ENCODE data around the gene RNF138. TPM values are rescaled to one million over a fixed set of nuclear protein-coding genes. Genes with fewer than 3 reads are reported as not detected.

Gene RNF138
- polyA plus RNA-seq, 3 donors, result 62.8 to 70.5 (median 67.1) TPM

- Mint-ChIP-seq H3K4me3 (no peak overlapping the region), H3K4me1 (no peaks in the 10 kb centered on the region), H3K27ac (no peak overlapping the region), H3K36me3 (peaks cover 39 to 67% of the 10 kb centered on the region in 2 donors), H3K27me3 (ENCODE audit: low read depth in 3 of 3) (no peaks in the 10 kb centered on the region), H3K9me3 (no peaks in the 10 kb centered on the region)
- Histone ChIP-seq H3K36me3 (replicated peaks in 1 of 2; ENCODE audit: control insufficient read depth in 1 of 2, insufficient read depth in 2 of 2, low read length in 2 of 2) (peaks cover 8 to 29% of the 10 kb centered on the region in 2 donors), H4K20me1 (ENCODE audit: insufficient read depth, low read length) (peaks cover 5% of the 10 kb centered on the region), H3K4me3 (replicated peaks in 1 of 3; ENCODE audit: low read depth in 2 of 3, low read length in 3 of 3) (no peak overlapping the region), H3K79me2 (ENCODE audit: insufficient read depth, low read length) (no peaks in the 10 kb centered on the region), H3K27me3 (ENCODE audit: control insufficient read depth in 2 of 2, insufficient read depth in 2 of 2, low read length in 2 of 2) (no peaks in the 10 kb centered on the region), H3K9ac (ENCODE audit: insufficient read depth, low read length, poor library complexity, severe bottlenecking) (no peak overlapping the region), H3K9me3 (replicated peaks in 1 of 2; ENCODE audit: control insufficient read depth in 1 of 2, insufficient read depth in 1 of 2, low read length in 2 of 2) (no peaks in the 10 kb centered on the region), H3K4me2 (replicated peaks; ENCODE audit: extremely low read depth, low read length, poor library complexity, severe bottlenecking) (no peak overlapping the region), H2AFZ (ENCODE audit: insufficient read depth, low read depth, low read length, poor library complexity, severe bottlenecking) (no peak overlapping the region), H3K4me1 (ENCODE audit: control insufficient read depth in 1 of 2, insufficient read depth in 2 of 2, low read length in 2 of 2) (no peaks in the 10 kb centered on the region), H3K27ac (ENCODE audit: low read depth in 1 of 2, low read length in 2 of 2) (no peak overlapping the region)
- TF ChIP-seq, protein P1, sequence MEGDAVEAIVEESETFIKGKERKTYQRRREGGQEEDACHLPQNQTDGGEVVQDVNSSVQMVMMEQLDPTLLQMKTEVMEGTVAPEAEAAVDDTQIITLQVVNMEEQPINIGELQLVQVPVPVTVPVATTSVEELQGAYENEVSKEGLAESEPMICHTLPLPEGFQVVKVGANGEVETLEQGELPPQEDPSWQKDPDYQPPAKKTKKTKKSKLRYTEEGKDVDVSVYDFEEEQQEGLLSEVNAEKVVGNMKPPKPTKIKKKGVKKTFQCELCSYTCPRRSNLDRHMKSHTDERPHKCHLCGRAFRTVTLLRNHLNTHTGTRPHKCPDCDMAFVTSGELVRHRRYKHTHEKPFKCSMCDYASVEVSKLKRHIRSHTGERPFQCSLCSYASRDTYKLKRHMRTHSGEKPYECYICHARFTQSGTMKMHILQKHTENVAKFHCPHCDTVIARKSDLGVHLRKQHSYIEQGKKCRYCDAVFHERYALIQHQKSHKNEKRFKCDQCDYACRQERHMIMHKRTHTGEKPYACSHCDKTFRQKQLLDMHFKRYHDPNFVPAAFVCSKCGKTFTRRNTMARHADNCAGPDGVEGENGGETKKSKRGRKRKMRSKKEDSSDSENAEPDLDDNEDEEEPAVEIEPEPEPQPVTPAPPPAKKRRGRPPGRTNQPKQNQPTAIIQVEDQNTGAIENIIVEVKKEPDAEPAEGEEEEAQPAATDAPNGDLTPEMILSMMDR (IDR thresholded peaks at IDR 0.05), result no peak
- DNase-seq, result no peak
- no CpG with 5 or more reads among the region's 3 CpGs for WGBS (ENCODE audit: insufficient coverage)
- intact Hi-C loops (cut with micrococcal nuclease), result no loop called here
Measured at GRCh38 chr18:32056613-32057358, 34.9 kb upstream of the RNF138 start.

GRCh38 chr18:32057624-32058165 is 34.0 kb upstream of the RNF138 start:
- Mint-ChIP-seq H3K9me3 (no peaks in the 10 kb centered on the region), H3K4me3 (no peak overlapping the region), H3K4me1 (no peaks in the 10 kb centered on the region), H3K27ac (no peak overlapping the region), H3K27me3 (ENCODE audit: low read depth in 3 of 3) (no peaks in the 10 kb centered on the region), H3K36me3 (peaks cover 39 to 59% of the 10 kb centered on the region in 2 donors)
- no peak overlapping the region for H3K27ac ChIP-seq (ENCODE audit: low read depth in 1 of 2, low read length in 2 of 2)
- intact Hi-C loops (cut with micrococcal nuclease), result no loop called here
- no peak overlapping the region for H2AFZ ChIP-seq (ENCODE audit: insufficient read depth, low read depth, low read length, poor library complexity, severe bottlenecking)
- TF ChIP-seq, protein P1 (IDR thresholded peaks at IDR 0.05), result no peak
- no peaks in the 10 kb centered on the region for H3K4me1 ChIP-seq (ENCODE audit: control insufficient read depth in 1 of 2, insufficient read depth in 2 of 2, low read length in 2 of 2)
- no peaks in the 10 kb centered on the region for H3K9me3 ChIP-seq (replicated peaks in 1 of 2; ENCODE audit: control insufficient read depth in 1 of 2, insufficient read depth in 1 of 2, low read length in 2 of 2)
- peaks cover 8 to 31% of the 10 kb centered on the region in 2 donors for H3K36me3 ChIP-seq (replicated peaks in 1 of 2; ENCODE audit: control insufficient read depth in 1 of 2, insufficient read depth in 2 of 2, low read length in 2 of 2)
- H3K79me2 ChIP-seq (ENCODE audit: insufficient read depth, low read length), result no peaks in the 10 kb centered on the region
- no peak overlapping the region for H3K4me2 ChIP-seq (replicated peaks; ENCODE audit: extremely low read depth, low read length, poor library complexity, severe bottlenecking)
- H3K27me3 ChIP-seq (ENCODE audit: control insufficient read depth in 2 of 2, insufficient read depth in 2 of 2, low read length in 2 of 2), result no peaks in the 10 kb centered on the region
- H4K20me1 ChIP-seq (ENCODE audit: insufficient read depth, low read length), result peaks cover 5% of the 10 kb centered on the region
- H3K4me3 ChIP-seq (replicated peaks in 1 of 3; ENCODE audit: low read depth in 2 of 3, low read length in 3 of 3), result no peak overlapping the region
- 75% methylated on average over 2 of the region's 7 CpGs for WGBS (ENCODE audit: insufficient coverage)
- H3K9ac ChIP-seq (ENCODE audit: insufficient read depth, low read length, poor library complexity, severe bottlenecking), result no peak overlapping the region
- no peak for DNase-seq
